Activated CD8-positive, alpha-beta T cell treated with anti-CD3 and anti-CD28 coated beads, Interleukin-2, amount 10 ng/mL, durations not matched to agents 7 days and 5 days (primary cell): ENCODE data around the gene OTX1. TPM values are rescaled to one million over a fixed set of nuclear protein-coding genes. Genes with fewer than 3 reads are reported as not detected.
A peak's percentile ranks its signal among the peaks of the same experiment; 100 is the strongest.
"Not testable (repeated sequence)": the region's sequence is repeated elsewhere in the genome, so short reads cannot be mapped to it uniquely, and the experiment has no call there.

Source experiments
- ATAC-seq: fragments of 150-1000 bp; cut with Tn5 transposase; one replicate; pipeline ENCODE4 v1.10.0; 2021; ENCODE audit warnings: moderate library complexity
- CTCF ChIA-PET: fragments of 350-600 bp; sonication (Branson Sonifier 250); formaldehyde crosslinking; loops from one replicate; lab custom pipeline; 2021; ENCODE audit warnings: antibody characterized with exemption; lab: Charles Lee
- POLR2A ChIA-PET: fragments of 350-600 bp; sonication (Branson Sonifier 250); formaldehyde crosslinking; loops from one replicate; lab custom pipeline; 2021; ENCODE audit warnings: antibody characterized with exemption; lab: Charles Lee
- DNase-seq: peaks from one replicate; pipeline ENCODE4 v3.0.0-alpha.2; 2020
- H3K27ac Mint-ChIP-seq: one replicate; pipeline ENCODE4 v1.8.0; 2021; ENCODE audit warnings: mild to moderate bottlenecking, mixed read lengths
- H3K27me3 Mint-ChIP-seq: one replicate; pipeline ENCODE4 v1.8.0; 2021; ENCODE audit warnings: low read depth, mixed read lengths
- H3K36me3 Mint-ChIP-seq: one replicate; pipeline ENCODE4 v1.8.0; 2021; ENCODE audit warnings: low read depth, mixed read lengths
- H3K4me1 Mint-ChIP-seq: one replicate; pipeline ENCODE4 v1.8.0; 2021; ENCODE audit warnings: low read depth, mixed read lengths
- H3K4me3 Mint-ChIP-seq: one replicate; pipeline ENCODE4 v1.8.0; 2021; ENCODE audit warnings: mild to moderate bottlenecking, mixed read lengths
- H3K9me3 Mint-ChIP-seq: one replicate; pipeline ENCODE4 v1.8.0; 2022; ENCODE audit warnings: mixed read lengths; ENCODE audit not compliant: insufficient read depth
- total RNA-seq, 2 experiments: library from RNA; stranded (reverse); gene quantifications; one replicate each; pipeline ENCODE4 v1.2.3, GENCODE V29; 2021

OTX1 gene
- total RNA-seq, 2 experiments from 2014 or later, result not detected

DNA sequence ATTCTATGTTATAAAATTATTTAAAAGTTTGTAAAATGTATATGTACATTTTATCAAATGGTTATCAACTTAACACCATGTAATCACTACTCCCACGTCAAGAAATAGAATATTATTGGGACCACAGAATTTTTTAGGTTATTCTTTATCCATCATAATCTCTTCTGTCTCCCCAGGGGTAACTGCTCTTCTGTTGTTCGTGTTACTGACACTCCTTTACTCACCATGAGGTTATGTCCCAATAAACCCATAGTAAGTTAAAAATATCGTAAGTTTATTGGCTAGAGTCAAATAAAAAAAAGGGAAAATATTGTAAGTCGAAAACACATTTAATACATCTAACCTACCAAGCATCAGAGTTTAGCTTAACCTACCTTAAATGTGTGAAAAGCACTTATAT lies 14.0 kb downstream of the OTX1 start:
- Mint-ChIP-seq H3K27me3 (peaks cover 49% of the 10 kb centered on the region), H3K27ac (no peak overlapping the region), H3K36me3 (peaks cover 2% of the 10 kb centered on the region), H3K4me1 (peaks cover 5% of the 10 kb centered on the region), H3K9me3 (no peaks in the 10 kb centered on the region), H3K4me3 (no peak overlapping the region)
- ATAC-seq, result no peak
- CTCF ChIA-PET, result no interaction called here
- no peak for DNase-seq
- POLR2A ChIA-PET, result no interaction called here

DNA sequence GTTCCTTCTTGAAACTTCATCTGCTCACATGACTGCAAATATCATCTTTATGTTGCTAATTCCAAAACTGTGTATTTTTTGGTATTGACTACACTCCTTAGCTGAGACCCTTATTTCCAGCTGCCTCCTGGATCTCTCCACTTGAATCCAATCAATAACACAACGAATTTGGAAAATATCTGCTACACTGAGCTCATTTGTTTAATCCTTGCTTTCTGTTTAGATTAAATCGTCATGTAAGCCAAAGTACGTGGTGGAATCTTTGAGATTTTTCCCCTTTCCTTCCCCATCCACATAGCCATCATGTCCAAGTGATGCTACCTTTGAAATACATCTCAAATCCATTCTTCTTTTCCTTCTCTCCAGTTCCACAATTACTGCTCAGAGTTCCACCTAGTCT lies 15.6 kb downstream of the OTX1 start:
- H3K4me3 Mint-ChIP-seq, result no peak overlapping the region
- peaks cover 41% of the 10 kb centered on the region for H3K27me3 Mint-ChIP-seq
- H3K36me3 Mint-ChIP-seq, result no peaks in the 10 kb centered on the region
- no peak for ATAC-seq
- H3K9me3 Mint-ChIP-seq, result no peaks in the 10 kb centered on the region
- no peak for DNase-seq
- H3K4me1 Mint-ChIP-seq, result no peaks in the 10 kb centered on the region
- H3K27ac Mint-ChIP-seq, result no peak overlapping the region
- ChIA-PET POLR2A (interaction anchor here (0.5 kb wide), 1 partner anchor 48 kb away, joined by 3 read pairs; no protein-coding TSS in a partner anchor), CTCF (no interaction called here)

DNA sequence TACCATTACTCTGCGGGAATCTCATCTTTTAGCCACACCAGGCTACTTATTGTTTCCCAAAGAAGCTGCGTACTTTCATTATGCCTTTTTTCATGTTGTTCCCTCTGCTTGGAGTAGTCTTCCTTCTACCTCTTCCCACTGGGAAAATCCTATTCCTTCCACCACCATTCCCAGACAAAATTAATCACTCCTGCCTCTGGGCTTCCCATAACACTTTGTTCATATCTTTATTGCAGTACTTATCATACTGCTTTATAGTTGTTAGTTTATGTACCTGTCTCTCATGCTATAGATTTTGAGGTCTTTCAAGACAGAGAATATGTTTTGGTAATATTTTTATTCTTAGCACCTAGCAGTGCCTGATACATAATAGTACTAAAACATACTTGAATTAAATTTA lies 16.2 kb downstream of the OTX1 start:
- no peak overlapping the region for H3K27ac Mint-ChIP-seq
- peaks cover 37% of the 10 kb centered on the region for H3K27me3 Mint-ChIP-seq
- no peaks in the 10 kb centered on the region for H3K9me3 Mint-ChIP-seq
- POLR2A ChIA-PET, result no interaction called here
- H3K4me1 Mint-ChIP-seq, result no peaks in the 10 kb centered on the region
- CTCF ChIA-PET, result no interaction called here
- no peak overlapping the region for H3K4me3 Mint-ChIP-seq
- H3K36me3 Mint-ChIP-seq, result no peaks in the 10 kb centered on the region
- ATAC-seq (no peak), DNase-seq (no peak)

DNA sequence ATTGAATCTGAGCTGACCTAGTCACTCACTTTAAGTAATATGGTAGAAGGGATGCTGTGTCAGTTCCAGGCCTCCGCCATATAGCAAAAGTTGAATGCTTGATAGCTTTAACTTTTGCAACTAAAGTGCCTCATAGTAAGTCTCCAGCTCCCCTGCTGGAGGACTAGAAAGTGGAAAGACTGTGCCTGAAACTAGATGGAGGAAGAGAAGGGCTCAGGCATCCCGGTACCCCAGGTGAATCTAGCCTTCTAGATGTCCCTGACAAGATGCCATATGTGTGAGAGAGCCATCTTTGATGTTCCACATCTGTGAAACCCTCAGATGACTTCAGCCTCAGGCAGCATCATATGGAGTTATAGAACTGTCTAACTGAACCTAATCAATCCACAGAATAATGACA lies 21.0 kb downstream of the OTX1 start:
- no peak overlapping the region for H3K4me3 Mint-ChIP-seq
- H3K9me3 Mint-ChIP-seq, result no peaks in the 10 kb centered on the region
- H3K27ac Mint-ChIP-seq, result no peak overlapping the region
- H3K4me1 Mint-ChIP-seq, result no peaks in the 10 kb centered on the region
- CTCF ChIA-PET, result no interaction called here
- POLR2A ChIA-PET, result no interaction called here
- DNase-seq, result no peak
- H3K36me3 Mint-ChIP-seq, result no peaks in the 10 kb centered on the region
- ATAC-seq, result no peak
- H3K27me3 Mint-ChIP-seq, result peaks cover 13% of the 10 kb centered on the region

DNA sequence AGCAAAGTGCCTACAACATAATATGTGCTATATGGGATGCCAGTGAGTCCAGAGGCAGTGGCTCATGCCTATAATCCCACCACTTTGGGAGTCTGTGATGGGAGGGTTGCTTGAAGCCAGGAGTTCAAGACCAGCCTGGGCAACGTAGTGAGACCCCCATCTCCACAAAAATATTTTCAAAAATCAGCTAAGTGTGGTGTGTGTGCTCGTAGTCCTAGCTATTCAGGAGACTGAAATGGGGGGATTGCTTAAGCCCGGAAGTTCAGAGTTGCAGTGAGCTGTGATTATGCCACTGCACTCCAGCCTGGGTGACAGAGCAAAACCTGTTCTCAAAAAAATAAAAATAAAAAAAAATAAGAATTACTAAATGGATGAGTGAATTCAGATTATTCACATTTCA lies 23.4 kb downstream of the OTX1 start:
- POLR2A ChIA-PET, result no interaction called here
- Mint-ChIP-seq H3K27ac (no peak overlapping the region), H3K4me3 (no peak overlapping the region), H3K36me3 (no peaks in the 10 kb centered on the region), H3K27me3 (peaks cover 13% of the 10 kb centered on the region), H3K9me3 (no peaks in the 10 kb centered on the region), H3K4me1 (no peaks in the 10 kb centered on the region)
- ATAC-seq, result no peak
- CTCF ChIA-PET, result no interaction called here
- no peak for DNase-seq

DNA sequence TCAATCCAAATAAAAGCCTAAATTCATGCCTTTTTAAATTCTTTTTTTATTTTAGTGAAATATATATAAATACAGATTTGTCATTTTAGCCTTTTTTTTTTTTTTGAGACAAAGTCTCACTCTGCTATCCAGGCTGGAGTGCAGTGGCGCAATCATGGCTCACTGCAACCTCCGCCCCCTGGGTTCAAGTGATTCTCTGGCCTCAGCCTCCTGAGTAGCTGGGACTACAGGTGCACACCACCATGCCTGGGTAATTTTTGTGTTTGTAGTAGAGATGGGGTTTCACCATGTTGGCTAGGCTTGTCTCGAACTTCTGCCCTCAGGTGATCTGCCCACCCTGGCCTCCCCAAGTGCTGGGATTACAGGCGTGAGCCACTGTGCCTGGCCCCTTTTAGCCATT lies 23.8 kb downstream of the OTX1 start:
- H3K4me1 Mint-ChIP-seq, CTCF ChIA-PET: not testable (repeated sequence)

DNA sequence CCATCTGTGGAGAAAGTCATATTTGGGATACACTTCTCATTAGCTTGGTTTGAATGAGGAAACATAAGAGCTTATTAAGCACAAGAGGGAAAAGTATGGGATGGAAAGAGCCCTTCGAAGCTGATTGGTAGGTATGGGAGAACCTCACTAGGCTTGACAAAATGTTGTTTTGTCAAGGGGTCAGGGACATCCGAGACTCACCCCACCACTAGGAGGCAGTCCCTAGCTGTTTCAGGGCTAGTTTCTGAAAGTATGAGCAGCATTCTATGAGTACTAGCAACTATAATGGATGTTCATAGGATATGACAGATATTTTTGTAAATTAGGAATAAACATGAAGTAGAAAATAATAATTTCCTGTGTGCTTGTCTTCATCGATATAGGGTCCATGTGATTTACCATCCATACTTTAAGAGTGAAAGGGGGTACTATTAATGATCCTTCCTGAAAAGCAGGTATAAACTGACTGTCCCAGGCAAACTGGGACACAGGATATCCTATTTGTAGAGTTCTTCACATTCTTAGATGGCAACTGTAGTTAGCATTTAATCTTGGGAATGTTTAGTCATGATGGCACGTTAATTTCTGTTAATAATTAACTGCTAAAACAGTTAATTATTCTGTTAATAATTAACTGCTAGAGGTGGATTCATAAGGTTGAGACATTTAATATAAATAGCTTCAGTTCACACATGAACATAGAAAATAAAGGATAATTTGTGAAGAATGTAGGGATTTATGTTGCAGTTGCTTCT lies 28.4 kb downstream of the OTX1 start:
- H3K27ac Mint-ChIP-seq, result no peak overlapping the region
- ChIA-PET CTCF (interaction anchor here (1.5 to 2.4 kb wide), 2 partner anchors 24 to 346 kb away, joined by 3 to 10 read pairs; no protein-coding TSS in a partner anchor), POLR2A (no interaction called here)
- DNase-seq, result peak; percentile 32
- no peaks in the 10 kb centered on the region for H3K36me3 Mint-ChIP-seq
- H3K4me3 Mint-ChIP-seq, result no peak overlapping the region
- peaks cover 3% of the 10 kb centered on the region for H3K4me1 Mint-ChIP-seq
- H3K9me3 Mint-ChIP-seq, result no peaks in the 10 kb centered on the region
- ATAC-seq, result no peak
- peaks cover 13% of the 10 kb centered on the region for H3K27me3 Mint-ChIP-seq

More for the DNA sequence above, 23.8 kb downstream of the OTX1 start:
- H3K4me3 Mint-ChIP-seq, H3K9me3 Mint-ChIP-seq, H3K27ac Mint-ChIP-seq, DNase-seq, POLR2A ChIA-PET, H3K36me3 Mint-ChIP-seq, ATAC-seq: not testable (repeated sequence)
- H3K27me3 Mint-ChIP-seq, result peaks cover 13% of the 10 kb centered on the region

DNA sequence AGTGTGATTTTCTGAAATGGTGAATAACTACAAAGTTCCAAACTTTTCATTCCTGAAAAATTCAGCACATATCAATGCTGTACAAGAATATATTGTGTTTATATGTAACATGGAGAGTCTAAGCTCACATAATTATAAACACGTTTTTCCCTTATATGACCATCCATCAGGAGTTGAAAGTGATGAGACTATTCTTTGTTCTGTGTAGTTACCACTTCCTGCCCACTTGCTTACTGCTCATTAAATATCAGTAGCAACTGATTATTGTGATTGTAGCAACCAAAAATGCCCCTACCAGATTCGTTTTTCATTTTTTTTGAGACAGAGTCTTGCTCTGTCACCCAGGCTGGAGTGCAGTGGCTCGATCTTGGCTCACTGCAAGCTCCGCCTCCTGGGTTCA lies 30.8 kb downstream of the OTX1 start:
- POLR2A ChIA-PET, result no interaction called here
- Mint-ChIP-seq H3K4me1 (peaks cover 3% of the 10 kb centered on the region), H3K4me3 (no peak overlapping the region), H3K27ac (no peak overlapping the region), H3K9me3 (no peaks in the 10 kb centered on the region), H3K27me3 (peaks cover 13% of the 10 kb centered on the region), H3K36me3 (no peaks in the 10 kb centered on the region)
- no peak for DNase-seq
- CTCF ChIA-PET, result no interaction called here
- ATAC-seq, result no peak

DNA sequence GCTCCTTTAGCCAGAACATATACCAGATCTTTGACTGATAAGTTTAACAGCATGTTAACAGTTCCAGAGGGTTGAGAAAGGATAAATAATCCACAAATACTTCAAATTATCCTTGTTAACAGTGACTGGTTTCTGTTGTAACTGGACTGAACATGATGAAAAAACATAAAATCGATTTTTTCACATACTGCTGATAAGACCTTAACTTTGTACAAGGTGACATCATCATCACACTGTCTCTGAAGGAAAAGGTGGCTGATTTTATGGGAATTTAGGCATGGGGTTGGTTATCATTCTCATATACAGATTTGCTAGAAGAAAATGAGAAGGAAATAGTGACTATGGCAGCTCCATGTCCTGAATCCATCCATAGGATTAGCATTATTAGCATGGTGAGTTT lies 36.1 kb downstream of the OTX1 start:
- H3K27me3 Mint-ChIP-seq, result peaks cover 9% of the 10 kb centered on the region
- ChIA-PET CTCF (no interaction called here), POLR2A (no interaction called here)
- no peaks in the 10 kb centered on the region for H3K36me3 Mint-ChIP-seq
- DNase-seq (no peak), ATAC-seq (no peak)
- no peak overlapping the region for H3K4me3 Mint-ChIP-seq
- no peaks in the 10 kb centered on the region for H3K4me1 Mint-ChIP-seq
- no peak overlapping the region for H3K27ac Mint-ChIP-seq
- H3K9me3 Mint-ChIP-seq, result no peaks in the 10 kb centered on the region

DNA sequence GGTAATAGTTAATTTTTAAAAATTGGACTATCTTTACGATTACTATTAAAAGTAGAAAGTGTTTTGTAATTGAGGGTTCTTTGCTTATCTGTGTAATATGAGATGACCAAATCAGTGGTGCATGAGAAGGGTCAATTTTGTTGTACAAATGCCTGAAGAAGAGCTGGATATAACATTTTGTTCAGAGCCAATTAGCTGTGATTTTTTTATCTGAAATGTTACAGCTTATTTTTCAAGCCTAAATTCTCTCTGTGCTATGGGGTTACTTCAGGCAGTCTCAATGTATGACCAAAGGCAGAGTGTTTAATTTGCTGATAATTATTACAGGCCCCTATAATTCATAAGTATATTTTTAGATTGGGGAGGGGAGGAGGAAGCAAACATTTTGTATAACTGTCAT lies 41.8 kb downstream of the OTX1 start:
- Mint-ChIP-seq H3K27me3 (no peaks in the 10 kb centered on the region), H3K4me1 (no peaks in the 10 kb centered on the region), H3K27ac (no peak overlapping the region), H3K4me3 (no peak overlapping the region), H3K9me3 (no peaks in the 10 kb centered on the region), H3K36me3 (no peaks in the 10 kb centered on the region)
- ChIA-PET POLR2A (no interaction called here), CTCF (no interaction called here)
- ATAC-seq (no peak), DNase-seq (no peak)

DNA sequence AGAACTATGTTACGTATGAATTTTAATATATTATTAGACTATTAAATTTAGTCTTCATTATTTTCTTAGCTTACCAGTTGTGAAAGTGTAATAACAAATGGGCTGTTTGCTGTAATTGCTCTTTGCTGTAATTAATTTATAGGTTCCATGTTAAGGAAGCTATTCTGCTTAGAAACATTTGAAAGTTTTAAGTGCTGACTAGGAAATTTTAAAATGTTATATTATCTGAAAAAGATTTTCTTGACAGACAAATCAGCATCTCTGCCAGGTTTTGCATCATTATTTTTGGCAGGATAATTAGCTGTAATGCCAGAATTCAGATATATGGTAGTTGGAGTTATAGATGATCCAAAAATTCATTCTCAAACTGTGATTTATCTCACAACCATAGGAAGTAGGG lies 42.2 kb downstream of the OTX1 start:
- CTCF ChIA-PET, result no interaction called here
- ATAC-seq, result no peak
- Mint-ChIP-seq H3K36me3 (no peaks in the 10 kb centered on the region), H3K9me3 (no peaks in the 10 kb centered on the region), H3K27ac (no peak overlapping the region), H3K4me1 (no peaks in the 10 kb centered on the region), H3K4me3 (no peak overlapping the region), H3K27me3 (no peaks in the 10 kb centered on the region)
- no peak for DNase-seq
- POLR2A ChIA-PET, result no interaction called here

DNA sequence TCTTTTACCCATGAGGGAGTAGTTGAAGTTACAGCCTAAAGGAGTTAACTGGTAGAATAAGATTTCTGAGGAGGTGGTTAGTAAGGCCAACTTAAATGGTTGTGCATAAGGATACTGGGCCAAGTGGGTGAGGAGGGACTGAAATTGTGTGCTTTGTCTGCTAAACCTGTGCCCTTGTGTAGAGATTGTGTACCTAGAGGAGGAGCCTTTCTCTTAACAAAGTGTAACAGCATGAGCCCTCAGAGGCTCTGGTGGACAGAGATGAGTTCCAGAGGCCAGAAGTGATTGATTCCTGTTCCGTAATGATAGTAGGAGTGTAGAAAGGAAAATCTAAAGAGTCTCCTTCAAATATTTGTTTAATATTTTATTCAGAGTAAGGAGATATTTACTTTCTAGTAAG lies 42.9 kb downstream of the OTX1 start:
- ChIA-PET POLR2A (no interaction called here), CTCF (no interaction called here)
- Mint-ChIP-seq H3K4me3 (no peak overlapping the region), H3K9me3 (no peaks in the 10 kb centered on the region), H3K27ac (no peak overlapping the region), H3K27me3 (no peaks in the 10 kb centered on the region), H3K4me1 (no peaks in the 10 kb centered on the region), H3K36me3 (no peaks in the 10 kb centered on the region)
- ATAC-seq, result no peak
- DNase-seq, result no peak

DNA sequence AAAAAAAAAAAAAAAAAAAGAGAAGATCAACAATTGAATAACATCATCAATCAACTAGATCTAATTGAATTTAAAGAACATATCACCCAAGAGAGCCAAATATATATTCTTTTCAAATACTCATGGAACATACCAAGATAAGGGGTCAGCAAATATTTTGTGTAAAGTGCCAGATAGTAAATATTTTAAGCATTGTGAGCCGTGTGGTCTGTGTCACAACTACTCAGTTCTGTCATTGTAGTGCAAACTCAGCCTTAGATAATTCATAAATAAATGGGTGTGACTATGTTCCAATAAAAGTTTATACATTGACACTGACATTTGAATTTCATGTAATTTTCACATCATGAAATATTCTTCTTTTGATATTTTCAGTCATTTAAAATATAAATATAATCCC lies 45.9 kb downstream of the OTX1 start:
- DNase-seq, result no peak
- Mint-ChIP-seq H3K36me3 (no peaks in the 10 kb centered on the region), H3K9me3 (no peaks in the 10 kb centered on the region), H3K27ac (no peak overlapping the region), H3K4me1 (no peaks in the 10 kb centered on the region), H3K4me3 (no peak overlapping the region), H3K27me3 (no peaks in the 10 kb centered on the region)
- ChIA-PET CTCF (no interaction called here), POLR2A (no interaction called here)
- no peak for ATAC-seq
